ENCODE measurements around the gene RASAL3.
A peak's percentile ranks its signal among the peaks of the same experiment; 100 is the strongest.
"Not testable (repeated sequence)": the region's sequence is repeated elsewhere in the genome, so short reads cannot be mapped to it uniquely, and the experiment has no call there.

Gene RASAL3

GRCh38 chr19:15418231-15418578 is 46.1 kb downstream of the RASAL3 start:
- DNase-seq, result peak; percentile 31

DNA sequence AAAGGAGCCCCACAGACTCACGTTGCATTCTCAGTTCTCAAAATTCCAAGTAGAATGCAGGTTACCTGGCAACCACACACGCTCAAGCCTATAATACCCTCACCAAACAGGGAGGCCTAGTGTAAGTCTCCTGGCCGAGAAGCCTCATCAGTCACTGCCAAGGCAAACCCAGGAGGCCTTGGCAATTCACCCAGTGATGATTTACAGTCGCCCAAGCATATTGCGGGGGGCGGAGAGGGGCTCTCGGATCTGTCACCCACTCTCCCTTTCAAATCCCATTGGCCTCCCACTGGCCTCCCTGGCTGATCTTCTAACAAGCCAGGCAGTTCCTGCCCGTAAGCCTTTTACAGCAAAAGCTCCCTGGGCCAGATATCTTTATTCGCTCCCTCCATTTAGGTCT is 46.6 kb downstream of the RASAL3 start:
- no peak for DNase-seq

DNA sequence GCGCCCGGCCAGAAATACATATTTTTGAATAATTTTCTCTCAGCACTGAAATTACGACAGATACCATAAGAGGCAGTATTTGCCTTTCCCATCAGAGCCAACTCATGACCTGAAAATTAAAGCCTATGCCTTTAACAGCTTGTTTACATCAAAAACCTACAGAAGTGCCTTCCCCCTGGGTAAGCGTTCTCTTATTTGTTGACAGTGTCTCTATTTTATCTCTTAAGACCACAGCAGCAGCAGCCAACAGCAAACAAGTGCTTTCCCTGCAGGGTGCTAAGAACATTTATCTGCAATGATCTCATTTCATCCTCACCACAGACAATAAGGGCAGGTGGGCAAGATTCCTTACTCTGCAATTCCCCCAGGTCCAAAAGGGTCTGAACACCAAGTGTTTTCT is 51.5 kb downstream of the RASAL3 start:
- DNase-seq, result no peak

DNA sequence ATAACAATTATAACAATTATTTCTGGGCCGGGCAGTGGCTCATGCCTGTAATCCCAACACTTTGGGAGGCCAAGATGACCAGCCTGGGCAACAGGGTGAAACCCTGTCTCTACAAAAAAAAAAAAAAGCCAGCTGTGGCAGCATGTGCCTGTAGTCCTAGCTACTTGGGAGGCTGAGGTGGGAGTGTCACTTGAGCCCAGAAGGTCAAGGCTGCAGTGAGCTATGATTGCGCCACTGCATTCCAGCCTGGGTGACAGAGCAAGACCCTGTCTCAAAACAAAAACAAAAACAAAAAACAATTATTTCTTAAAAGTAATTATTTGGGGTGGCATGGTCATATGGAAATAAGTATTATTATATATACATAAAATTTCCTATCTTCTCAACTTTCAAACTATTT is 53.0 kb downstream of the RASAL3 start:
- DNase-seq, result not testable (repeated sequence)

DNA sequence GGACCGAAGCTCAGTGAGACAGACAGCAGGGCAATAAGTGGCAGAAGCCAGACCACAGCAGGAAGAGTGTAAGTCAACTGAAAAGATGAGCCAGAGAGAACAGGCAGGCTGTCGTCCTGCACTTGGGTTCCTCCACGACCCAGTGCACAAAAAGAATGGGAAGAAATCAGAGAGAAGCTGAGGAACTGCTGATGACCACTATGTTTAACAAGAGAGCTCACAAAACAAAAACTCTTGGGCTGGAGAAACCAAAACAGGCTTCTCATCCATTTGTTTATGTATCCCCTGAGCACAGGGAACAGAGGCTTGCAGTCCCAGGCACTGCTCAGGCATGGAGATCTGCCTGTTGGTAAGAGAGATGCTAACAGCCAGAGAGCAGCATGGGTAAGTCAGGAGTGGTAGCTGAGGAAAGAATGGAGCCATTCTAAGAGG is 59.5 kb downstream of the RASAL3 start:
- no peak for DNase-seq

- no peak for DNase-seq
Observed at GRCh38 chr19:15404097-15404779, 60.1 kb downstream of the RASAL3 start.

DNA sequence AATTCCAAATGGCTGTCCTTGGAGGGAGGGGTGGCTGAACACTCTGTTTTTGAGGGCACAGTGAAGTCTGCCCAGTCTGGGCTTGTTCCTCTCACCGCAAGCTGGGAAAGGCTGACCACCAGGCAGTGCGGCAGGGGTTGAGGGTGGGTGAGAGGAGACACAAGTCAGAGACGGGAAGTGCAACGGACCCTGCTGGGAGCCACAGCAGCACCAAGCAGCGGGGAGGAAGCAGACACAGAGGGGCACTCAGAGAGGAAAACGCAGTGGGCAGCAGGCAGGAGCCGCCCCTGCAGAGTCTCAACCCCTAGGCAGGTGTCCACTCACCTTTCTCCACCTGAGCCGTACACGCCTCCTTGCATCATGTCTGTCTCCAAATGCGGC is 61.2 kb downstream of the RASAL3 start:
- DNase-seq, result no peak

DNA sequence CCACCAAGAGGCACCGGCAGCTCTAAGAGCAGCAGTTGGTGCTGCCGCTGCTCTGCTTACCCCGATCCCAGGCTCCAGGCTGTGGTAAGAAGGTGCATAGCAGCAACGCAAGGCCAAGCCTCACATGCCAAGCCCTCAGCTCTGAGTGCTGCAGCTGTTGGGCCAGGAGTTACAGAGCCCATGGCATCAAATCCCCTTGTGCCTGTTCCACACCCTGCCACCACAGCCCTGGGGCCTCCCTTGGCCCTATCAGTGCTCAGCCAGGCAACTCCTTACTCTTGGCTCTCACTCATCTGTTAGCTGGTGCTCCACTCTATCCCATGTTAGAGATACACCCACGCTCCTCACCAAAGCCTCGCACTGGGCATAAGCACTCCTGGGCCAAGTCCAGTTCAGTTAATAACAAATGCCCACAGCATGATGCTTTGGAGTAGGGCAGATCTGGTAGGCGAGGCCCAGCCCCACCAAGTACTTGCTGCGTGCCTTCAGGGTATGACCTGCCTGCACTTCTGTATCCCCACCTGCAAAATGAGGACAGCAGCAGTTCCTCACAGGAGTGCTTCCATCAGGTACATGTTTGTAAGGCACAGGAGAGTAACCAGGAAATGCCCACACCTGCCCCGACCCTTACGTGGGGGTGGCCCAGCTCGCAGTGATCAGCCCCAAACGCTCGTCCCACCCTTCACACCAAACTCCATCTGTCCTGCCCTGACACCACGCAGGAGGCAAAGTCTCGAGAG is 61.8 kb downstream of the RASAL3 start:
- DNase-seq, result no peak
